Measurements from ENCODE around the gene SLC25A51. TPM values are rescaled to one million over a fixed set of nuclear protein-coding genes. Genes with fewer than 3 reads are reported as not detected.

Gene SLC25A51
- total RNA-seq, 1 experiment from 2014 or later = 12.9 TPM

DNA sequence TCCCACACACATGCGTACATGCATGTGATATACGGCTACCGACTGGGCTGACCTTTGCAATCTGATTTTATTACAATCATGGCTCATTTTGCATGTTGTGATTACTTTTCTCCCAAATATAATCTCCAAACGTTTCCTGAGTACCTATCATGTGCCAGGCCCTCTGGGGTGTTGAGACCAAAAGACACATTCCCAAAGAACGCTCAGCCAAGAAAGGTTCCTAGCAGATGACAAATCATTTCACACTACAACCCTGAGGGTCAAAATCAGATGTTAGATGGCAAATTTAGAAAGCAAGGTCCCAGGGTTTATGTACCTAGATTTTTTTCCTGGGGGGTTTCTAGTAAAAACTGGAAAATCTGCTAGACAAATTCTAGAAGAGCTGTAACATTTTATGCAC lies 32.4 kb upstream of the SLC25A51 start:
- Mint-ChIP-seq H3K27me3 (ENCODE audit: low read depth) (no peaks in the 10 kb centered on the region), H3K4me3 (no peak overlapping the region), H3K27ac (no peak overlapping the region), H3K4me1 (peaks cover 13% of the 10 kb centered on the region in 2 experiments), H3K36me3 (ENCODE audit: insufficient read depth in 1 of 3, low read depth in 3 of 3) (no peaks in the 10 kb centered on the region; a peak in 2 of 7 replicates), H3K9me3 (no peaks in the 10 kb centered on the region)
- no peaks in the 10 kb centered on the region for H3K79me1 ChIP-seq (ENCODE audit: insufficient read depth, low read depth, low read length, poor library complexity, severe bottlenecking)
- no peaks in the 10 kb centered on the region for H3K23me2 ChIP-seq (ENCODE audit: insufficient read length, low read depth, low read length, poor library complexity, severe bottlenecking)
- H3K79me2 ChIP-seq (ENCODE audit: insufficient read depth, low read length) = no peaks in the 10 kb centered on the region
- DNase-seq = no peak
- WGBS (ENCODE audit: extremely low coverage, insufficient read length, low lambda C conversion rate) = no CpG with 5 or more reads among the region's 5 CpGs
- no peak overlapping the region for H3T11ph ChIP-seq (ENCODE audit: low read length)
- no peak overlapping the region for H4K91ac ChIP-seq (ENCODE audit: insufficient read length, low read depth, low read length)
- no peak overlapping the region for H2BK120ac ChIP-seq (ENCODE audit: low read depth, low read length, poor library complexity, severe bottlenecking)
- no peak overlapping the region for H3K18ac ChIP-seq (ENCODE audit: insufficient read length, low read depth, low read length)
- H2BK15ac ChIP-seq (ENCODE audit: low read depth, low read length) = no peak overlapping the region
- no peak overlapping the region for H3K23ac ChIP-seq (ENCODE audit: insufficient read length, low read depth, low read length)
- no peak overlapping the region for H3K4ac ChIP-seq (ENCODE audit: low read depth, low read length)
- H2AFZ ChIP-seq (ENCODE audit: low read length) = no peak overlapping the region
- H3K27ac ChIP-seq (ENCODE audit: insufficient read length, low read depth, low read length) = no peak overlapping the region
- no peak overlapping the region for H4K5ac ChIP-seq (ENCODE audit: insufficient read length, low read depth, low read length)
- no peaks in the 10 kb centered on the region for H3K9me3 ChIP-seq (ENCODE audit: control insufficient read depth, low read depth, low read length)
- H3K4me2 ChIP-seq (ENCODE audit: insufficient read depth, insufficient read length, low read length) = no peak overlapping the region
- no peaks in the 10 kb centered on the region; the same call in 1 of the 2 replicates for H3K4me1 ChIP-seq (ENCODE audit: insufficient read depth, low read length)
- no peak overlapping the region for H2AK5ac ChIP-seq (ENCODE audit: insufficient read length, low read length)
- H2BK20ac ChIP-seq (ENCODE audit: low read depth, low read length, poor library complexity, severe bottlenecking) = no peak overlapping the region
- TF ChIP-seq, protein P1, sequence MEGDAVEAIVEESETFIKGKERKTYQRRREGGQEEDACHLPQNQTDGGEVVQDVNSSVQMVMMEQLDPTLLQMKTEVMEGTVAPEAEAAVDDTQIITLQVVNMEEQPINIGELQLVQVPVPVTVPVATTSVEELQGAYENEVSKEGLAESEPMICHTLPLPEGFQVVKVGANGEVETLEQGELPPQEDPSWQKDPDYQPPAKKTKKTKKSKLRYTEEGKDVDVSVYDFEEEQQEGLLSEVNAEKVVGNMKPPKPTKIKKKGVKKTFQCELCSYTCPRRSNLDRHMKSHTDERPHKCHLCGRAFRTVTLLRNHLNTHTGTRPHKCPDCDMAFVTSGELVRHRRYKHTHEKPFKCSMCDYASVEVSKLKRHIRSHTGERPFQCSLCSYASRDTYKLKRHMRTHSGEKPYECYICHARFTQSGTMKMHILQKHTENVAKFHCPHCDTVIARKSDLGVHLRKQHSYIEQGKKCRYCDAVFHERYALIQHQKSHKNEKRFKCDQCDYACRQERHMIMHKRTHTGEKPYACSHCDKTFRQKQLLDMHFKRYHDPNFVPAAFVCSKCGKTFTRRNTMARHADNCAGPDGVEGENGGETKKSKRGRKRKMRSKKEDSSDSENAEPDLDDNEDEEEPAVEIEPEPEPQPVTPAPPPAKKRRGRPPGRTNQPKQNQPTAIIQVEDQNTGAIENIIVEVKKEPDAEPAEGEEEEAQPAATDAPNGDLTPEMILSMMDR (conservative IDR thresholded peaks at IDR 0.05) = no peak
- H3K9ac ChIP-seq (ENCODE audit: extremely low read depth, insufficient read length, low read length) = no peak overlapping the region
- no peaks in the 10 kb centered on the region for H4K20me1 ChIP-seq (ENCODE audit: control insufficient read depth, insufficient read depth, insufficient read length)
- no peak overlapping the region for H2BK12ac ChIP-seq (ENCODE audit: insufficient read length, low read depth, low read length)
- no peaks in the 10 kb centered on the region for H3K27me3 ChIP-seq (ENCODE audit: insufficient read depth, low read length)
- no peak overlapping the region for H3K56ac ChIP-seq (ENCODE audit: insufficient read length, low read depth, low read length)
- H2BK5ac ChIP-seq (ENCODE audit: insufficient read length, low read length) = no peak overlapping the region
- H4K8ac ChIP-seq (replicated peaks; ENCODE audit: insufficient read length, low read depth, low read length) = no peak overlapping the region
- no peak overlapping the region for H3K14ac ChIP-seq (ENCODE audit: insufficient read depth, low read length)

Data from H9 (cell line).